Measurements from ENCODE around the gene FRRS1L. TPM values are rescaled to one million over a fixed set of nuclear protein-coding genes. Genes with fewer than 3 reads are reported as not detected.

Gene FRRS1L
- under 1 TPM in 2 of 4 donors, not detected in 2; 0.05 to 0.42 TPM for total RNA-seq

- WGBS, 2 donors = 11 to 14% methylated on average over 41 to 63 of the region's 86 CpGs
- intact Hi-C loops (cut with DNase I; ENCODE audit: low total_unique reads) = no loop called here
Measured at GRCh38 chr9:109166771-109167601, at the start of gene FRRS1L. TSS of gene FRRS1L (minus strand) at chr9:109167249. CDS start at chr9:109167138, 111 bp downstream.

GRCh38 chr9:109214414-109214813 lies 47.4 kb upstream of the FRRS1L start:
- WGBS, 2 donors = 94 to 96% methylated on average over 6 of the region's 6 CpGs
- no peak for TF ChIP-seq CTCF (IDR thresholded peaks at IDR 0.05)
- TF ChIP-seq POLR2A (IDR thresholded peaks at IDR 0.05) = no peak
- peak in 1 of 2 donors; percentile 37 for DNase-seq (ENCODE audit: low spot score in 2 of 2)
- intact Hi-C loops (cut with DNase I; ENCODE audit: low total_unique reads) = no loop called here
- no peak overlapping the region for H3K4me3 ChIP-seq (ENCODE audit: low read depth, poor library complexity, severe bottlenecking)

More at GRCh38 chr9:109166771-109167601, at the start of gene FRRS1L:
- peak in 1 of 2 donors; percentile 66 for DNase-seq (ENCODE audit: low spot score in 2 of 2)
- TF ChIP-seq POLR2A (IDR thresholded peaks at IDR 0.05) (no peak), CTCF (IDR thresholded peaks at IDR 0.05) (no peak)
- no peak within 1 kb of the TSS for H3K4me3 ChIP-seq (ENCODE audit: low read depth, poor library complexity, severe bottlenecking)

GRCh38 chr9:109213285-109214121 lies 46.5 kb upstream of the FRRS1L start:
- intact Hi-C loops (cut with DNase I; ENCODE audit: low total_unique reads) = no loop called here
- DNase-seq (ENCODE audit: low spot score in 2 of 2) = peak in 1 of 2 donors; percentile 56
- WGBS, 2 donors = 70 to 74% methylated on average over 11 of the region's 11 CpGs
- no peak overlapping the region for H3K4me3 ChIP-seq (ENCODE audit: low read depth, poor library complexity, severe bottlenecking)
- TF ChIP-seq POLR2A (IDR thresholded peaks at IDR 0.05) (no peak), CTCF (IDR thresholded peaks at IDR 0.05) (no peak)

- intact Hi-C loops (cut with DNase I; ENCODE audit: low total_unique reads) = no loop called here
Measured at GRCh38 chr9:109212768-109213167, 45.7 kb upstream of the FRRS1L start.

GRCh38 chr9:109206670-109207069 lies 39.6 kb upstream of the FRRS1L start:
- no peak overlapping the region for H3K4me3 ChIP-seq (ENCODE audit: low read depth, poor library complexity, severe bottlenecking)
- TF ChIP-seq CTCF (IDR thresholded peaks at IDR 0.05) = no peak
- TF ChIP-seq POLR2A (IDR thresholded peaks at IDR 0.05) = no peak
- WGBS, 2 donors = 77 to 96% methylated on average over 2 of the region's 2 CpGs
- intact Hi-C loops (cut with DNase I; ENCODE audit: low total_unique reads) = no loop called here
- peak in 1 of 2 donors; percentile 45 for DNase-seq (ENCODE audit: low spot score in 2 of 2)

More at GRCh38 chr9:109212768-109213167, 45.7 kb upstream of the FRRS1L start:
- 56 to 64% methylated on average over 4 of the region's 4 CpGs for WGBS, 2 donors
- TF ChIP-seq POLR2A (IDR thresholded peaks at IDR 0.05) = no peak
- no peak for TF ChIP-seq CTCF (IDR thresholded peaks at IDR 0.05)
- DNase-seq (ENCODE audit: low spot score in 2 of 2) = peak in 1 of 2 donors; percentile 21
- no peak overlapping the region for H3K4me3 ChIP-seq (ENCODE audit: low read depth, poor library complexity, severe bottlenecking)

Data from lower leg skin (tissue), 4 donors.